Fibroblast of the aortic adventitia (primary cell): ENCODE measurements around the gene CACNA1H. TPM values are rescaled to one million over a fixed set of nuclear protein-coding genes. Genes with fewer than 3 reads are reported as not detected.

ENCODE experiments used
- DNase-seq: peaks from one replicate; pipeline ENCODE4 v3.0.0-alpha.2; 2010; ENCODE audit warnings: low read depth
- H3K4me3 ChIP-seq: 2 replicates; pipeline ENCODE4 v1.5.1; 2011; ENCODE audit warnings: low read depth, mild to moderate bottlenecking, control low read depth, low read length, moderate library complexity
- CTCF ChIP-seq: IDR thresholded peaks from 2 replicates; pipeline ENCODE4 v1.5.1; 2011; ENCODE audit warnings: mild to moderate bottlenecking, low read length, control low read depth, inconsistent platforms; ENCODE audit not compliant: insufficient read depth
- total RNA-seq: library from RNA; depleted of rRNA; stranded (reverse); fragments of >200 nt; gene quantifications from 2 replicates; pipeline ENCODE4 v1.2.3, GENCODE V29; 2012; ENCODE audit warnings: low replicate concordance

Gene CACNA1H
- total RNA-seq, 1 donor = not detected

GRCh38 chr16:1171854-1172428, 19.0 kb downstream of the CACNA1H start:
- no peak for TF ChIP-seq CTCF
- no peak for DNase-seq

GRCh38 chr16:1172651-1173050, 19.7 kb downstream of the CACNA1H start:
- no peak overlapping the region for H3K4me3 ChIP-seq
- TF ChIP-seq CTCF = no peak
- no peak for DNase-seq

More at GRCh38 chr16:1171854-1172428, 19.0 kb downstream of the CACNA1H start:
- H3K4me3 ChIP-seq = no peak overlapping the region

- H3K4me3 ChIP-seq = no peak overlapping the region
- DNase-seq = no peak
- no peak for TF ChIP-seq CTCF
These were observed 21.0 kb downstream of the CACNA1H start for GRCh38 chr16:1173788-1174451.

DNA sequence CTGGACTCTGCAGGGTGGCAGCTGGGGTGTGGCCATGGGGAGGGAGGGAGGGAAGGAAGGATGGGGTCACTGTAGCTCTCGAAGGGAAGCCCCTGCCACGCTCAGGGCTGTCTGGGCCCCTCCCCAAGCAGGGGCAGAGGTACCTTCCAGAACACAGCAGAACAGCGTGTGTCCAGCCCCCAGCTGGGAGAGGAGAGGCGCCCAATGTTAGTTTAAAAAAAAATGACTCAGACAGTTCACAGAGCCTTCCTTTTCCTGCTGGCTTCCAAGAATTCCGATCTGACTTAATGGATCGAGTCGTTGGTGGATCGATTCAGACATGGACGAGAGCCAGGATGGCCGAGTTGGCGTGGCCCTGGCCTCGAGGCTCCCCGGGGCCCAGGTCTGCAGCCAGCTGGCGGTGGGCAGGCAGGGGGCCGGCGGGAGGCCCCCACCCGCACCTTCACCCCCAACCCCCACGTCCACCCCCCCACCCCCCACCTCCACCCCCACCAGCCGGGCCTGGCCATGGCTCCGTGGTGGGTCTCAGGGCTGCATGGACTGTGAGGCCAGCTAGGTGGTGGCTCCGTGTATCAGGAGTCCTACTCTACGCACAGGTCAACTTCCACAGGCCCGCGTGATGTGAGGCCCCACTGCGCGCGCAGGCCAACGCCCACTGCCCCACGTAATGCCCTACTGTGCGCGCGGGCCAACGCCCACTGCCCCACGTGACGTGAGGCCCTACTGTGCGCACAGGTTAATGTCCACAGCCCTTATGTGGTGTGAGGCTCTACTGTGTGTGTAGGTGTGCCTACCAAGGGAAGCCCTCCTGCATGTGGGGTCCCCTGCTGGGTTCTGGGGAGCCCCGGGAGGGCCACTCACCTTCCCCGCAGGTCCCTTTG, 21.8 kb downstream of the CACNA1H start:
- TF ChIP-seq CTCF = no peak
- H3K4me3 ChIP-seq = no peak overlapping the region
- DNase-seq = no peak

GRCh38 chr16:1175566-1176279, 22.8 kb downstream of the CACNA1H start:
- no peak overlapping the region for H3K4me3 ChIP-seq
- DNase-seq = no peak
- no peak for TF ChIP-seq CTCF

- no peak for TF ChIP-seq CTCF
- no peak overlapping the region for H3K4me3 ChIP-seq
- DNase-seq = no peak
These were observed 23.5 kb downstream of the CACNA1H start for GRCh38 chr16:1176280-1176897.
